Large intestine (tissue), 3 donors: ENCODE measurements around the gene SNAP23. TPM values are rescaled to one million over a fixed set of nuclear protein-coding genes. Genes with fewer than 3 reads are reported as not detected.

Experiments used
- DNase-seq, 2 donors: peaks; one replicate each; pipeline versions ENCODE4 v3.0.0 to v3.0.0-alpha.2; 2013
- H3K27ac ChIP-seq: one replicate; pipeline ENCODE4 v1.5.1; 2013; ENCODE audit warnings: low read length
- H3K27me3 ChIP-seq: 2 replicates; pipeline ENCODE4 v1.6.1; 2013; ENCODE audit warnings: low read length; ENCODE audit not compliant: control insufficient read depth, insufficient read depth
- H3K36me3 ChIP-seq: 2 replicates; pipeline ENCODE4 v1.6.1; 2013; ENCODE audit warnings: low read length; ENCODE audit not compliant: control insufficient read depth, insufficient read depth
- H3K4me1 ChIP-seq: one replicate; pipeline ENCODE4 v1.6.1; 2013; ENCODE audit warnings: low read length; ENCODE audit not compliant: control insufficient read depth, insufficient read depth
- H3K4me3 ChIP-seq: one replicate; pipeline ENCODE4 v1.5.1; 2013; ENCODE audit warnings: low read length
- H3K9me3 ChIP-seq: one replicate; pipeline ENCODE4 v1.6.1; 2013; ENCODE audit warnings: mild to moderate bottlenecking, low read depth, low read length, moderate library complexity; ENCODE audit not compliant: control insufficient read depth
- WGBS: methylation state at CpG from one replicate; pipeline ENCODE4 v1.1.5; 2013; ENCODE audit warnings: low lambda C conversion rate; ENCODE audit not compliant: insufficient coverage; 5-methylcytosine and 5-hydroxymethylcytosine counted together
- polyA plus RNA-seq: library from polyadenylated mRNA; unstranded; fragments of 120-200 nt; gene quantifications from one replicate; pipeline ENCODE4 v1.2.1, GENCODE V29; 2013

SNAP23 gene
- polyA plus RNA-seq, 1 donor = 146 TPM

DNA sequence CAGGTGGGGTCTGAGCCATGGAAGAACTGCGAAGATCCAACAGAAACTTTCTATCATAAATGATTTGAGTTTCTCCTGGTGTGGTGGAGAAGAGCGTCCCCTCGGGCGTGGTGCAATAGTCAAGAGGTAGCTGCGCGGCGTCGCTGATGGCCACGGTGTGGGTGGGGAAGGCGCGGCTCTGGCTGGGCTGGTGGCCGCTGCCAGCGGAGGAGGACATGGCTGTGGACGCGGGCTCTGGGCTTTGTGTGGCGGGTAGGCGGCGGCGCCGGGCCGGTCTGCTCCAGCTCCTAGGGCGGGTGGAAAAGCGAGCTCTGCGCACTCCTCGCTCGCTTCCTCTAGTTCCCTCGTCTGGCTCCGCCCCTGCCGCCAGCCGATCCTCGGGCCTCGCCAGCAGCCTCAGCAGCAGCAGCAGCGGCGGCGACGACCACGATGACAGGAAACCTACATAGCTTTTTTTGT lies 85.9 kb downstream of the SNAP23 start:
- Histone ChIP-seq H3K36me3 (peaks cover 2% of the 10 kb centered on the region), H3K4me3 (peak overlapping the region; percentile 40), H3K27ac (peak overlapping the region; percentile 43), H3K27me3 (peaks cover 26% of the 10 kb centered on the region), H3K4me1 (peaks cover 5% of the 10 kb centered on the region), H3K9me3 (no peaks in the 10 kb centered on the region)
- no CpG with 5 or more reads among the region's 37 CpGs for WGBS
- DNase-seq = peak; percentile 67 to 86

Other genes starting within 250 kb of the SNAP23 start
- 31.6 TPM for gene GANC, start 222.4 kb upstream of the SNAP23 start, polyA plus RNA-seq
- 55.9 TPM for gene TMEM87A, start 222.2 kb upstream of the SNAP23 start, polyA plus RNA-seq
- gene CAPN3, start 136.1 kb upstream of the SNAP23 start, polyA plus RNA-seq = 229 TPM
- 28.8 TPM for gene ZNF106, start 4.5 kb upstream of the SNAP23 start, polyA plus RNA-seq
- gene LRRC57, start 53.2 kb downstream of the SNAP23 start, polyA plus RNA-seq = 22.2 TPM
- 16.5 TPM for gene HAUS2, start 53.2 kb downstream of the SNAP23 start, polyA plus RNA-seq
- 10.3 TPM for gene STARD9, start 80.0 kb downstream of the SNAP23 start, polyA plus RNA-seq
- gene CDAN1, start 241.5 kb downstream of the SNAP23 start, polyA plus RNA-seq = 18.0 TPM